GM23248 (cell line): ENCODE results near the gene SEC24B.

ENCODE experiments used
- EZH2 ChIP-seq: fragments of 200-600 bp; sonication (generic); IDR thresholded peaks from 2 replicates; pipeline ENCODE4 v1.6.1; 2018; ENCODE audit warnings: antibody characterized with exemption, mild to moderate bottlenecking; ENCODE audit not compliant: insufficient read depth, poor library complexity, severe bottlenecking
- EZH2phosphoT487 ChIP-seq: fragments of 200-600 bp; sonication (generic); IDR thresholded peaks from 2 replicates; pipeline ENCODE4 v1.6.1; 2018; ENCODE audit warnings: antibody characterized with exemption, moderate library complexity, mild to moderate bottlenecking, low read depth; ENCODE audit not compliant: insufficient read depth

DNA sequence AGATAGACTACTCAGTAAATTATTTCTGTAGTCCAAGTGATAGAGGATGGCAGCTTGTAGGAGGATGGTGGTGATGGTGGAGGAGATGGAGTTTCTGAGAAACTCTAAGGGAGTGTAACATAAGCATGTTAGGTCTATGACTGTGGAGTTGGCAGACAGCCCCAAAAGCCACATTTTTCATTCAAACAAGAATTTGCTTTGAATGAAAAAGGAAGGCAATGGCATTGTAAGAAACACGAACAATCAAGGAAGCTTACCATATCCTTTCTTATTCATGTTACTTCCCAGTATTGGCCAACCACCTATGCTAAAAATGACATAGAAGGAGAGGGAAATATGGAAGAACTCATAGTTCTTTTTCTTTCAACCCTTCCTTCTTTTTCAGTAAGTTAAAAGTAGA, 18.7 kb upstream of the SEC24B start:
- TF ChIP-seq EZH2 (no peak), EZH2phosphoT487 (no peak)
